GM18520 (cell line): ENCODE results near the gene SLC22A13.
"Not testable (repeated sequence)": the region's sequence is repeated elsewhere in the genome, so short reads cannot be mapped to it uniquely, and the experiment has no call there.

ENCODE experiments used
- ATAC-seq: cut with Tn5 transposase; IDR thresholded peaks from one replicate; pipeline ENCODE4 v1.9.1; 2021; ENCODE audit not compliant: unreplicated experiment

The SLC22A13 gene

DNA sequence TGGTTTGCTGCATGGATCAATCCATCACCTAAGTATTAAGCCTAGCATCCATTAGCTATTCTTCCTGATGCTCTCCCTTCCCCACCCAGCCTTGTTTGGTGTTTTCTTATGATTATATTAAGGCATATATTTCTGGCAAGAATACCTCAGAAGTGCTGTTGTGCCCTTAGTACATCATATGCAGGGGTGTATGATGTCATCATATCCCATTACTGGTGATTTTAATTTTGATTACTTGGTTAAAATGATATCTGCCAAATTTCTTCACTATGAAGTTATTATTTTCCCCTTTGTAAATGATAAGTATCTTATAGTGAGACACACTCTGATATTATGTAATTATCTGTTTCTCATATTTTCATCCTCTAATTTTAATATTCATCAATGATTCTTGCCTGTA is 31.9 kb downstream of the SLC22A13 start:
- no peak for ATAC-seq

DNA sequence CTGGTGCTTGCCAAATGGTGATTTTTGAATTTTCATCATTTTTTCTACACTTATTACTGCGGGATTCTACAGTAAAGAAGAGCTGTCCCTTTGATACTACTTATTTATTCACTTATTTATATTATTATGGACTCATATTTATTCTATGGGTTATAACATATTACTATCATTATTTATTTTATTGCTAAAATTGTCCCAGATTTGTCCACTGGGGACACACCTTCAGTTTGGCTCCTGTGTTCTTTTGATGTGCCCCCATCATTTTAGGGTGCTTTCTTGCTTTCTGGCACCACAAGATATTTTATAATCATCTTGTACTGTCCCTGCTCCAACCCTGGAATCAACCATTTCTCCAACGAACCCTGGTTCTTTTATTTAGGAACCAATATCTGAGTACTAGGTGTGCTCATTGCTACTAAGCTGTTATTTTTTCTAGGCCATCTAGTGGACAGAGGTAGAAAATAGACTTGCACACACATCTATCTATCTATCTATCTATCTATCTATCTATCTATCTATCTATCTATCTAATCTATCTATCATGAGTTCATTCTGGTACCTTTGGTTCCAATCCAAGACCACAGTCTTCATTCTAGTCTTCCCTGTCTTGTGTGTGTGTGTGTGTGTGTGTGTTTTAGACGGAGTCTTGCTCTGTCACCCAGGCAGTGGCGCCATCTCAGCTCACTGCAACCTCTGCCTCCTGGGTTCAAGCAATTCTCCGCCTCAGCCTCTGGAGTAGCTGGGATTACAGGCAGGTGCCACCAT is 32.5 kb downstream of the SLC22A13 start:
- no peak for ATAC-seq

DNA sequence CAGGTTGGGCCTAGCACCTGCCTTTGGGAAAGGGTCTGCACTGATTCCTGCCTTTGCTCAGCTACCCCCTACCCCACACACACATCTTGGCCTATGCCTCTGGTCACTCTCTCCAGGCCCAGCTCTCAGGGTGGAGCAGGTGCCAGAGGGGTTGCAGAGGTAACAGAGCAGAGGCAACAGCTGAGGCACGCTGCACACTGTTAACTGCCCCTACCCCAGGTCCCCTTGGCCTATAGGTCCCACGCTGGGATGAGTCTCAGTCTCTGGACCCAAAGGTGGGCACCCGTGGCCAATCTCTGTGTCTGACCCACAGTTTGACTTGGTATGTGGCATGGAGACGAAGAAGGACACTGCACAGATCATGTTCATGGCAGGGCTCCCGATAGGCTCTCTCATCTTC is 41.3 kb downstream of the SLC22A13 start:
- ATAC-seq, result no peak

- ATAC-seq, result no peak
Measured at GRCh38 chr3:38307599-38307998, 42.0 kb downstream of the SLC22A13 start.

DNA sequence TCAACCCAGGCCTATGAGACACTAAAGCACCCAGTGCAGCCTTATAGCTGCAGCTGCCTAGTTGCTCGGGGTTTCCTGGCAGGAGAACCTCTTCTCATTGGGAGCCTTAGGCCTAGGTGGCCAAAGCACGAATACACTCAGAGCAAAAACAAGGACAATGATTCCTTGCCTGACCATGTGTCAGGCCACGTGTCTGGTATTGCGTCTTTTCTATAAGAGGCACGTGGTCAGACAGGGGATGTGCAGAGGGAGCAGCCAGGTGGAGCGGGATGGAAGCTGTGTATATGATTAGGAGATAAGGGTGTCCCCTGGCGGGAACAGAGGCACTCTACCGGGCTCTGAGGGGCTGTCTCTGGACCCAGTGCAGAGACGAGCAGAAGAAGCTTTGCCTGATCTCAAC is 42.8 kb downstream of the SLC22A13 start:
- no peak for ATAC-seq

GRCh38 chr3:38311476-38311875 is 45.9 kb downstream of the SLC22A13 start:
- no peak for ATAC-seq

DNA sequence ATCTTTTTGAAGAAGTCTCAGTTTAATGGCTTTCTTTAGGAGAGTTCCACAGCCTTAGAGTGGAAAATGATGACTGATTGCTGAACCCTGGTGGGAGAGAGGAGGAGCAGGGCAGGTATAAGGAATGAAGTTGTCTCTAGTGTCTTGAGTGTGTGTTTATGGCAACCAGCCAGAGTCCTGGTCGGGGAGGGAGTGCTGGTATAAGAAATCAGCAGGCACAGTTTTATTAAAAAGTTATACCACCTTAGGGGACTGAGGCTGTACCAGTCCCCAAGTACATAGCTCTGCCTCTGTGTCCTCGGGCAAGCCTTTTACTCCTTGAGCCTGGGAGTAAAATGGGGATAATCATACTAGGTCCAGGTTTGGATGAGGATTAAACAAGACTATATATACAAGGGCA is 46.3 kb downstream of the SLC22A13 start:
- no peak for ATAC-seq

DNA sequence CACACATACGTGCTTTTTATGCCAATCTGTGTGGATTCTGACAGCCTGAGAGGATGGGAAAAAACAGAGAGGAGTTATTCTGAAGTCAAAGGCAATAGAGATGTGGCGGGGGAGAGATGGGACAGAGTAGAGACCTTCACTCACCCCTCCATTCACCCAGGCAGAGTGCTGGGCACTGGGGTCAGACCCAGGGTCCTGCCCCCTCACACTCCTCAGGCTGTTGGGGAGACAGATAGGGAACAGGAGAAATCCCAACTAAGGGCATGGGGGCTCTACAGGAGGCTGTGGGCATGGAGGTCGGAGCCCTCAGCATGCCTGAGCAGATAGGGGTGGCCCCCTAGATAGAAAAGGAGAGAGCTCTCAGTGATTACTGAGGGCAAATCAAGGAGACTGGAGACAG is 46.7 kb downstream of the SLC22A13 start:
- ATAC-seq, result no peak

DNA sequence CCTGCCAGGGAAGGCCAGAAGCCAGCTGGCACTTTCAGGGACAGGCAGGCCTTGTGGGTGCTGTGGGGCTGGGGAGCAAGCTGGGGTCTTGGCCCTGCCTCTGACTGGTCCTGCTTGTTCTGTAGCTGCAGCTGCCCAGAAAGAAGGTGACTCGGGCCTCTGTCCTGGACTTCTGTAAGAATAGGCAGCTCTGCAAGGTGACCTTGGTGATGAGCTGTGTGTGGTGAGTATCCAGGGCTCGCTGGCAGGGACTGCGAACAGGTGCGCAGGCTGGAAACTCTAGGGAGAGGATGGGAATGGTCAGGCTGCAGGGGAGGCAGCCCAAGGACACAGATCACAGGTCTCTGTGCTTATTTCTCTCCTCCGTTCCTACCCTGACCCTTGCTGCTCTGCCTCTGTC is 47.7 kb downstream of the SLC22A13 start:
- ATAC-seq, result no peak

DNA sequence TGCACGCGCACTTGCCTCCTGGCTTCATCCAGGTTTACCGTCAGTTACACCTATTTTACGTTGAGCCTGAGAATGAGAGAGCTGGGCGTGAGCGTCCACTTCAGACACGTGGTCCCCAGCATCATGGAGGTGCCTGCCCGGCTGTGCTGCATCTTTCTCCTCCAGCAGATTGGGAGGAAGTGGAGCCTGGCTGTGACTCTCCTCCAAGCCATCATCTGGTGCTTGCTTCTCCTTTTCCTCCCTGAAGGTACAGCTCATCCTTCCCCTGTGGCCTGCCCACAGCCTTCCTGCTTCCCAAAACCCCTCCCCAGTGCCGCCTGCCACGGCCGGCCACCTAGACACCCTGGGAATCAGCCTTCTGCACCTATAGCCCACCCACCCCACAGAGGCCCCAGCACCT is 48.1 kb downstream of the SLC22A13 start:
- no peak for ATAC-seq

DNA sequence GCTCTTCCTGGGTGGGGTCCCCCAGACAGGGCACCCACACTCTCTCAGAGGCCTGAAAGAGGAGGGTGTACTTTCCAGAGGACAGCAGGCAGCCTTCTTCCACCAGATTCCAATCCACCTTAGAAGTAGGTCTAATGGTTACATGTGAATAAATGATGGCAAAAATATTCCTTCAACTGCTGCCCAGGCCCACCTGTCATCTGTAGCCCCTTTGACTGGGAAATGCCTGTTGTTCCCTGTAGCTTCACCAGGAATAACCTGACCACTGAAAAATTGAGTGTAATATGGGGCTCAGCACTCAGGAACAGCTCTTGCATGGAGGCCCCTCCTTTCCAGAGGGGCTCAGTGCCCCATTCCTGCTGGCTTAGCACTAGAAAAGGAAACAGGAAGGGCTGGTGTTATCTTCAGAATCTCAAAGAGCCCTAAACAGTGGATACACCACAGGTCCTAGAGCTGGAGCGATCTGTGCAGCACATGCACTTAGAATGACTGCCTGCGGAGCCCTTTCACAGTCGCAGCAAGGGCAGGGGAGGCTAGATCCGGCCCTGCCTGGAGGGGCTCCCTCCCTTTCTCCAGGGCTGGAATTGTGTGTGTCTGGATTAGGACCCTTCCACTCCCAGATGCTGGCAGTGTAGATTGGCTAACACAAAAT is 48.6 kb downstream of the SLC22A13 start:
- no peak for ATAC-seq

DNA sequence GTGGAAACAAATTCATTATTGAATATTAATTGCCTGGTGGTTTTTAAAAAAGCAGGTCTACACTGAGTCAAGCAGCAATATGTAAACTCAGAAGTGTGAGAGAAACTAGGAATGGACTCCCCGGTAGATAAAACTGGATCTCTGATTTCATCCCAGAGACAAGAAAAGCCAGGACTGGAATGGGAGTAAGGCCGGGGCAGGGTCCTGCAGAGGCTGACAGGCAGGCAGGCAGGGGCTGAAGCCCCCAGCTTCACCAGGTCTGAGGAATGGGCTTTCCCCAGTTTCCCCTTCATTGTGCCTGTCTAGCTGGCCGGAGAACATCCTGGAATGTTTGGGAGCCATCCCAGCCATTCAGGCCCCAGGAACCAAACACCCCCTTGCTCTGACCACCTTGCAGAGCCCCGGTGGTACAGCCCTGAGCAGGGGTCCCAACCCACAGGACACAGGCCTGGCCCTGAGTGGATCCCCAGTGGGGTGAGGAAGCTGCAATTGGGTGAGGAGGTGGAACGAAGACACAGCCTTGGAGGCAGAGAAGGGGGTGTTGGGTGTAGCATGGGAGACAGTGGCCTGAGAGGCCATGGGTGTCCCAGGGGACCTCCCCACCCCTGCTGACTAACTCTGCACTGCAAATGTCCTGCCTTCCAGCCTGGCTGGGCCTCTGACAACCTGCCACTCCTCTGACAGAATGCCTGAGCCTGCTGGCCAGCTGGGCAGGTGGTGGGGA is 49.3 kb downstream of the SLC22A13 start:
- no peak for ATAC-seq

DNA sequence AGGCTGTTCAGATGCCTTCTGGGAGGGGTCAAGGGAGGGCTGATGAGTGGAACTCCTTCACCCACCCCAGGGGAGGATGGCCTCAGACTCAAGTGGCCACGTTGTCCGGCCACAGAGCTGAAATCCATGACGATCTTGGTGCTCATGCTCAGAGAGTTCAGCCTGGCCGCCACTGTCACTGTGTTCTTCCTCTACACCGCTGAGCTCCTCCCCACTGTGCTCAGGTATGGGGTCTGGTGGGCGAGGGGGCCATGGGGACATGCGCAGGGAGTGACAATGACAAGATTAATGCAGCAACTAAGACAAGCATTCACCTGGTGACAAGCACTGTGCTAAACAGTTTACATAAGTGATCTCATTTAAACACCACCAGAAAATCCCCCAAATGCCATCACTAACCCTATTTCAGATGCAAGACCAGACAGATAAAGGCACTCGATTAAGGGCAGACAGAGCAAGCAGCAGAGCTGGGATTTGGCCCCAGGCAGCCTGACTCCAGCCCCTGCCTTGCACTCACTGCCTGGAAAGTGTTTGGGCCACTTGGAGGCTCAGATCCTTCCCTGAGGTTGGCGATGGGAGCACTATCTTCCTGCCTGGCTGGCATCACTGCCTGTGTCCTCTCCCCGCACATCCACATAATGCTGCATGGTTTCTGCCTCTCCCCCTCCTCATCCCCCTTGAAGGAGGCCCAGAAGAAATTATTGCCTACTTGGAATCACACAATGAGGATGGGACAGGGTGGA is 50.0 kb downstream of the SLC22A13 start:
- ATAC-seq, result no peak

- ATAC-seq, result no peak
Measured at GRCh38 chr3:38316356-38317191, 51.0 kb downstream of the SLC22A13 start.

DNA sequence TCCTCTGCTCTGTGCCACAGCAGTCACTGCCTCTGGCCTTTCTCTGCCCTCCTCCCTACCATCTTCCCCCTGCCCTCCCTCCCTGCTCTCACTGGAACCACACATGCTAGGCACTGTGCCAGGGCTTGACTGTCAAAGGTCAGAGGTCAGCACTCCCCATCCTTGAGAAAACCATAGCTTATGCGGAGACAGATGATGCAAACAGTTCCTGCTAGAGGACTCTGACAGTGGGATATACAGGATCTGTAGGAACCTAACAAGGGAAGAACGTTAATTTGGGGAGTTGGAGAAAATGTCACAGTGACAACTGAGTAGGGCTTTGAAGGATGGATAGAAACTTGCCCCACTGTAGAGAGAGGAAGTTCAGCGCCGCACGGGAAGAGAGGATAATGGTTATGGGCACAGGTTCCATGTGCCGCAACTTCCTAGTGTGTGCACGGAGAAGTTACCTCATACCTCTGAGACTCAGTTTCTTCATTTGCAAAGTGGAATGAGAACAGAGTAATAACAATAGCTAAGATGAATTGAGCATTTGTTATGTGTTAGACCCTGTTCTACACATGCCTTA is 51.7 kb downstream of the SLC22A13 start:
- no peak for ATAC-seq

GRCh38 chr3:38318766-38319671 is 53.4 kb downstream of the SLC22A13 start:
- ATAC-seq, result no peak

DNA sequence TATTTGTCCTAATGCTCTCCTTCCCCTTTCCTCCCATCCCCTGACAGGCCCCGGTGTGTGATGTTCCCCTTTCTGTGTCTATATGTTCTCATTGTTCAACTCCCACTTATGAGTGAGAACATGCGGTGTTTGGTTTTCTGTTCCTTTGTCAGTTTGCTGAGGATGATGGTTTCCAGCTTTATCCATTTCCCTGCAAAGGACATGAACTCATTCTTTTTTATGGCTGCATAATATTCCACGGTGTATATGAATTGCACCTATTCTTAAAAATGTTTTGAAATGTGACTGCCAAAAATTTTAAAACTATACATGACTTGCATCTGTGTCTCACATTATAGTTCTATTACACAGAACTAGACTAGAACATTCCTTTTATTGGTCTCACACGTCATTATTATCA is 55.0 kb downstream of the SLC22A13 start:
- ATAC-seq, result not testable (repeated sequence)

DNA sequence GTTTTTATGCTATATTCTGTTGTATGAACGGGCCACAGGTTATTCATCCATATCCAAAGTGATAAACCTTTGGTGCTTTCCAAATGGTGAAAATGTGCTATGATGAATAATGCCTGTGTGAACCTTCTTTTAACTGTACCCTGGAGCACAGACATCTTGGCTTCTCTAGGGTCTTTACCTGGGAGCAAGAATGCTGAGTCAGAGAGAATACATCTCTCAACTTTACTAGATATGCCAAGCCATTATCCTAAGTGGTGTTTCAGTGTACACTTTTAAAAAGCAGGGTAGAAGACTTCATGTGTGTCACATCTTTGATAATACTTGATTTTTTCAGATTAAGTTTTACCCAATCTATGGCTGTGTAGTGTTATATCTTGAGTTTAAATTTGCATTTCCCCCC is 57.4 kb downstream of the SLC22A13 start:
- ATAC-seq, result no peak

- ATAC-seq, result no peak
Measured at GRCh38 chr3:38325256-38325655, 59.6 kb downstream of the SLC22A13 start.
